ENCODE data around the gene KDSR. TPM values are rescaled to one million over a fixed set of nuclear protein-coding genes. Genes with fewer than 3 reads are reported as not detected.
"Not testable (repeated sequence)": the region's sequence is repeated elsewhere in the genome, so short reads cannot be mapped to it uniquely, and the experiment has no call there.

The KDSR gene
- total RNA-seq, 1 experiment from 2014 or later, result 20.8 TPM

GRCh38 chr18:63366213-63367052 is 573 bp downstream of the KDSR start:
- peak; percentile 74 for DNase-seq (ENCODE audit: low read depth)

- DNase-seq (ENCODE audit: low read depth), result peak; percentile 10
These were observed 1.2 kb downstream of the KDSR start for GRCh38 chr18:63365876-63366212.

GRCh38 chr18:63363951-63364350 is 3.1 kb downstream of the KDSR start:
- no peak for DNase-seq (ENCODE audit: low read depth)

GRCh38 chr18:63363420-63363819 is 3.6 kb downstream of the KDSR start:
- DNase-seq (ENCODE audit: low read depth), result not testable (repeated sequence)

GRCh38 chr18:63356272-63356896 is 10.6 kb downstream of the KDSR start:
- no peak for DNase-seq (ENCODE audit: low read depth)

- DNase-seq (ENCODE audit: low read depth), result no peak
These were observed 16.8 kb downstream of the KDSR start for GRCh38 chr18:63350230-63350629.

GRCh38 chr18:63348508-63349136 is 18.4 kb downstream of the KDSR start:
- DNase-seq (ENCODE audit: low read depth), result no peak

- DNase-seq (ENCODE audit: low read depth), result no peak
These were observed 20.4 kb downstream of the KDSR start for GRCh38 chr18:63346480-63347183.

- DNase-seq (ENCODE audit: low read depth), result no peak
These were observed 21.0 kb downstream of the KDSR start for GRCh38 chr18:63346031-63346430.

- DNase-seq (ENCODE audit: low read depth), result no peak
These were observed 22.1 kb downstream of the KDSR start for GRCh38 chr18:63344918-63345317.

GRCh38 chr18:63344263-63344662 is 22.7 kb downstream of the KDSR start:
- no peak for DNase-seq (ENCODE audit: low read depth)

GRCh38 chr18:63342206-63342605 is 24.8 kb downstream of the KDSR start:
- DNase-seq (ENCODE audit: low read depth), result peak; percentile 11

- DNase-seq (ENCODE audit: low read depth), result peak; percentile 14
These were observed 27.0 kb downstream of the KDSR start for GRCh38 chr18:63339920-63340484.

GRCh38 chr18:63336366-63337099 is 30.5 kb downstream of the KDSR start:
- DNase-seq (ENCODE audit: low read depth), result peak; percentile 78

GRCh38 chr18:63331105-63331504 is 35.9 kb downstream of the KDSR start:
- no peak for DNase-seq (ENCODE audit: low read depth)

GRCh38 chr18:63329431-63330145 is 37.4 kb downstream of the KDSR start:
- no peak for DNase-seq (ENCODE audit: low read depth)

- no peak for DNase-seq (ENCODE audit: low read depth)
These were observed 41.0 kb downstream of the KDSR start for GRCh38 chr18:63326011-63326410.

- no peak for DNase-seq (ENCODE audit: low read depth)
These were observed 41.8 kb downstream of the KDSR start for GRCh38 chr18:63325086-63325686.

GRCh38 chr18:63322908-63323634 is 43.9 kb downstream of the KDSR start:
- DNase-seq (ENCODE audit: low read depth), result peak; percentile 64
